HG03575 (cell line): Measurements from ENCODE around the gene BMP8B.
"Not testable (repeated sequence)": the region's sequence is repeated elsewhere in the genome, so short reads cannot be mapped to it uniquely, and the experiment has no call there.

Experiments used
- ATAC-seq: cut with Tn5 transposase; IDR thresholded peaks from one replicate; pipeline ENCODE4 v1.9.1; 2021; ENCODE audit not compliant: unreplicated experiment, insufficient number of reproducible peaks, low FRiP score; ENCODE audit errors: extremely low read depth

Gene BMP8B

DNA sequence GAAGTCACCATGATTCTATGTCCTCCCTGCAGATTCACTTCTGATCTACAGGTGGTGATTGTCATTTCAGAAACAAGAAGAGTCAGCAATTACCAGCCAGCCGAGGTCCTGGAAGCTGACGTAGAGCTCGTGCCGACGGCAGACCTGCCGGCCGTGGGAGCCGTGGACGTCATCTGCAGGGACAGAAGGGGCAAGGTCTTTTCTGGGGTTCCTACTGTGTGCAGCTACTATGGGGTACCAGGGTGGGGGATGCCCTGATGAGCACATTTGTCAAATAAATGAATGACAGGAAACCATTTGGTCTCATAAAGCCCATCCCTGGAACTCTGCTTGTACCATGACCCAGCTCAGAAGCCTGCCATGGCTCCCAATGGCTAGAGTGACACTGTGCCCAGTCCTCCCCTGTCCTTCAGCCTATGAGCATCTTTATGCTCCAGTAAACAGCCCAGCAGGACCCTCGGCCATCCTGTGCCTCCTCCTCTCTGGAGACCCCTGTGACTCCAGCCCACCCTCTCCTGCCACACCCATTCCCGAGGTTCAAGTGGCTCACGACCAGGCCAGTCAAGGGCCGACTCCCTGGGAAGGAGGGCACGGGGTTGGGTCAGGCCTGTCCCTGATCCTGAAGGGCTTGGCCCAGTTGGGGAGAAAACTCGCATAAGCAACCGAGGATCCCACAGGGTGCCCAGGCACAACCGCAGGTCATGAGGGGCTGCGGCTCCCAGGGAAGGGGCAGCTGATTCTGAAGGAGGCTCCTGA is 24.9 kb downstream of the BMP8B start:
- not testable (repeated sequence) for ATAC-seq

DNA sequence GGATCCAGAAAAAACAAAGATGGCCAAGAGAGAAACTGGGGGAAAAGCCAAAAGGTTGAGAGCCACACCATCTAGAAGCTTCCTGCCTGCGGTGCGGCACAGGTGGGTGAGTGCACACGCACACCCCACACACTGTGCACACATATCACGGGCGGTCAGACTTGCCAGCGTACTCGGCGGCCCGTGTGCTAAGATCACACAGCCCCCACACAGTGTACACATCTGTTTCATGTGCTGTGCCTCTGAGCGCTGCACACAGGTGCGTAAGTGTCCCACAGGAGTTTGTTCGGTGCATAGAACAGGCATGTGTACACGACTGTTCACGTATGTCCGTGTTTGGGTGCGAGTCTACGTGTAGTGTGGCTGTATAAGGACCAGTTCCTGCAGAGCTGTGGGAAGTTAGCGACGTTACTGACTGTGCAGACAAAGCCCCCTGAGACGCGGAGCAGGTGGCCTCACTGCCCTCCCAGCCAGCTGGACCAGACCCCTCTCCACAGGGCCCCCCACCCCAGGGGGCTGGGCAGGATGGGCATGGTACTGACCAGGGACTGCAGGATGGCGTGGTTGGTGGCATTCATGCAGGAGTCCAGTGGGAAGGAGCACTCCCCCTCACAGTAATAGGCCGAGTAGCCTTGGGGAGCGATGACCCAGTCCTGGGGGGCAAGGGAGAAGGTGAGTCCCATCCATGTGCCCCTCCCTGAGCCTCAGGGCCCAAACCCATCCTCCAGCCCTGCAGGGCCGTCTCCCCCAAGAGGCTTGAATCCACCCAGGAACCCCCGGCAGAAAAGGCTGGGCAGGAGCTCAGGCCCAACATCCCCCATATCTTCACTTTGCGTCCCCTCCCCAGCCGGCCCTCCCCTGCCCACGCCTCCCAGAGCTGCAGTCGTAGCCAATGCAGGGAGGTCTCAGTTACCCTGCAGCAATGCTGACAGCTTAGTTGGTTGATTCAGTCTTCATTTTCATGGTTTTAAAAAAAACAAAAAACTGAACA is 25.8 kb downstream of the BMP8B start:
- ATAC-seq = no peak

DNA sequence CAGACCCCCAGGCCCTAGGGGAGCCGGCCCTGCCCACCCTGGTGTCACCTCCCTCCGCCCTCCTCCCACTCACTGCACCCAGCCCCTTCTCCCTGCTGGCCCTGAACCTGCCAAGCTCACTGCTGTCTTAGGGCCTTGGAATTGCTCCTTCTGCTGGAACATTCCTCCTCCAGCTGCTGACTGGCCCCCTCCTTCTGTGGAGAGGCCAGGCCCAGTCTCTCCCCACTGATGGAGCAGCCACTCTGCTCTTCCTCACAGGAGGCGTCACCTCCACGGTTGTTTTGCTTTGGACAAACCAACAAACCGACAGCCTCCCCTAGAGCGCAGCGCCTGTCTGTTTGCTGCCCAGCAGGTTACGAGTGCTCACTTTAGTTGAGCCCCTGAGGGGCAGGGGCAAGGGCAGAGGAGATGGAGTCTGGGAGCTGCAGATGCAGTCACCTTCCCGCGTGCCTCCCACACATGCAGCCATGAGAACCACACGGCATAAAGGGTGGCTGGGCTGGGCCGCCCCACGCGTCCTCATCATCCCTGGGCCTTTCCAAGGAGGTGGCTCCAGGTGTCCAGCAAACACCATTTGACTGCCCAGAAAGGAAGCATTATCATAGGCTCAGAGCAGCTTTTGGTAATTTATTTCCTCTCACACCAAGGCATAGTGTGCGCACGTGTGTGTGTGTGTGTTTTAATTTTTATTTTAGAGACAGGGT is 27.0 kb downstream of the BMP8B start:
- no peak for ATAC-seq

DNA sequence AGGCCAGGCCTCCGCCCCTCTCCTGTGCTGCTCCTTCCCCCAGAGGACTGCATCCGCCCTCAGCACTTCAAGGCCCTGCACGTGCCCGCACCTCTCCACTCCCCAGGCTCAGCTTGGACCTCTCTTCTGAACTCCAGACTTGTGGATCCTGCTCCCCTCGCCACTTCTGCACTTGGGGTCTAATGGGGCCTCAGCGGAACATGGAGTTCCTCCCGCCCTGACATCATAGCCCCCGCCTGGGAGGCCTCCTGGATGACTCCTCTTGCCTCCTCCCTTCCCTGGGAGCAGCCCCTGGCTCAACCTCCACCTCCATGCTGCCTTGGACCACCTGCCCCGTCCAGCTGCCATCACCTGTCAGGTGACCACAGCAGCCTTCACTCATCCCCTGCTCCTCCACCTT is 27.6 kb downstream of the BMP8B start:
- no peak for ATAC-seq

DNA sequence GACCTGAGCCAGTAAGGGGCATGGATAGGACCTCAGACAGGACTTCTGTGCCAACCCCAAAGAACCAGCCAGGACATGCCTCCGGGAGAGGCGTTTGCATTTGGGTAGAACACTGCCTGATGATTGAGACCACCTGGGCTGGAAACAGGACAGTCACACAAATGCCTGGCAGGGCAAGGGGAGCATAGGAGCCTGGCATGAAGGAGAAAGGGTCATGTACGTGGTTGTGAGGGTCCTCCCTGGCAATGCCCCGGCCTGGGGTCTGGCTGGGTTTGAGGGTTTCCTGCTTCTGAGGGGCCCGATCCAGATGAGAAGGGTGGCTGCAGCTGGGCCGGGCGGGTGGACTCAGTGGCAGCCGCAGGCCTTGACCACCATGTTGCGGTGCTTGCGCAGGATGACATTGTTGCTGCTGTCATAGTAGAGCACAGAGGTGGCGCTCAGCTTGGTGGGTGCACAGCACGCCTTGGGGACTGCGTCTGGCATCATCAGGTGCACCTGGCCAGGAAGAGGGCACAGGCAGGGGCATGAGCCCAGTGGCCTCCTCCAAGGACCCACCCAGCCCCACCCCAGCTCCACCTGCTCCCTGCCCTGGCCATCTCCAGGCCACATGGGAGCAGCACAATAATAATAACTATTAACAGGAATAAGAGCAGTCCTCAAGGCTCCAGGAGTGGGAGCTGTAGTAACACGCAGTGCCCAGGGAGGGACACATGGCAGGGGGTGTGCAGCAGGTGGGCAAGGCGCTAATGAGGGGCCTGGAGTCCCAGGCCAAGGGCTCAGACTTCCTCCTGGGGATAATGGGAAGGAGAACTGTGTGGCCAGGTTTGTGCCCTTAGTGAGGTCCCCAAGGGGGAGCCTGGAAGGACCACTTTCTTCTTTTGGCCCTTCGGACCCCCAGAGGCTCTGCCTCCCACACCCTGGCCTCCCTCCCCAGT is 28.3 kb downstream of the BMP8B start:
- ATAC-seq = no peak

DNA sequence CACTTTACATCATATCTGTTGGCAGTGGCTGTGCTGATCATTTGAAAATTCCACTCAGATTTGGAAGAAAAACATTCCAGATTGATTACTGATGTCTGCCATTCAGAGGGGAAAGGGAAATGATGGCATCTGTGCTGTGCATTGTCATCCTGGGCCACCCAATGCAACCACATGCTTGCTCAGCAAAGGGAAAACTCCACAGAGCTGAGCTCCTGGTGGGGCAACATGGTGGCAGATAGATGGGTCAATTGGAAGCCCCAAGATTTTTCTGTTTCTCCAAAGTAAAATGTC is 29.3 kb downstream of the BMP8B start:
- no peak for ATAC-seq

DNA sequence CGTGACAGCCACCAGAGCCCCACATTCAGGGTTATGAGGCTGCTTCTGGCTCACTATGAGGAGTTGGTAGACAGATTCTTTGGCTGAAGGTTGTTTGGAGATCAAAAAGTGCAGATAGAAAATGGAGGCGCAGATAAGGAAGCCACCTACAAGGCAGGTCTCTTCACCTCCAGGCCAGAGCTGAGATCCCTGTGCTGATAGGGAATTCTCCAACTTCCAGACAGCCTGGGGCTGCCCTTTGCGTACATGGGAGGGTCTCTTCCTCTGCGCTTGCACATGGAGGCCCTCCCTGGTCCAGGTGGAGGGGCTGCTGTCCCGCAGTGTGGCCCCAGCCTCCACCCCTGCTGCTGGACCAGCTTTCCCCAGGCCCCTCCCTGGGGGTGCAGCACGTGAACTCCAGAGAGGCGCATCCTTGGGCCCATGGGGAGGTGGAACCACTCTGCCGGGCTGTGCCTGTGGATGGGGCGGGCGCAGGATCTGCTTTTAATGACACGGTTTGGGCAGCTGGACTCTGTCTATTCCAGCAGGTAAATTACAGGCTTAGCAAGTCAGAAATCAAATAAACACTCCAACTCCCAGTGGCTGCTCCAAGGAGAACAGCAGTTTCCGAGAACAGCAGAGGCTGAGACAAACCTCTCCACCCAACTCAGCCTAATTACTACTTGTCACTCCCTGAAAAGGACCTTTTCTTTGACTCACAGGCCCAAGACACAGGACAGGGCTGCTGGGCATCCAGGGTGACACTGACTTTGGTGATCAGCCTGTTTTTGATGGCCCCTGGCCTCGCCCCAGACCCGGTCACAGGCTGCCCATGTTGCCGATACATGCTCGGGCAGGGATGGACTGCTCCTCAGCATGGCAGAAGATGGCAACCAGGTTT is 29.9 kb downstream of the BMP8B start:
- ATAC-seq = no peak

DNA sequence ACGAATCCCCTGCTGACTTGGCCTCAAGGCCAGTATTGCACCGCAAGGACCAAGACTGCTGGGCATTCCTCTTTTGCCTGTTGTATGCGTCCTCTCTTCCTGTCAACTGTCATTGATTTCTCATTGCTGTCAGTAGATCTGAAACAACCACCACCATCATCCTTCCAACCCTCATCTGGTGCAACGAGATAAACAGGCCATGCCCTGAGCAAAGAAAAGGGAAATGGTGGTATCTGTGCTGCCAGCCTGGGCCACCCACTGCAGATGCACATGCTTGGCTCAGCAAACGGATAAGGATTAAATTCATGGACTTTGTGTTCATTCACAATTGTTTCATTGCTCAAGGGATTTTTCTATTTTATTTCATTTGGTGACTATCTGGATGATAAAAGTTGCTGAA is 31.2 kb downstream of the BMP8B start:
- no peak for ATAC-seq

DNA sequence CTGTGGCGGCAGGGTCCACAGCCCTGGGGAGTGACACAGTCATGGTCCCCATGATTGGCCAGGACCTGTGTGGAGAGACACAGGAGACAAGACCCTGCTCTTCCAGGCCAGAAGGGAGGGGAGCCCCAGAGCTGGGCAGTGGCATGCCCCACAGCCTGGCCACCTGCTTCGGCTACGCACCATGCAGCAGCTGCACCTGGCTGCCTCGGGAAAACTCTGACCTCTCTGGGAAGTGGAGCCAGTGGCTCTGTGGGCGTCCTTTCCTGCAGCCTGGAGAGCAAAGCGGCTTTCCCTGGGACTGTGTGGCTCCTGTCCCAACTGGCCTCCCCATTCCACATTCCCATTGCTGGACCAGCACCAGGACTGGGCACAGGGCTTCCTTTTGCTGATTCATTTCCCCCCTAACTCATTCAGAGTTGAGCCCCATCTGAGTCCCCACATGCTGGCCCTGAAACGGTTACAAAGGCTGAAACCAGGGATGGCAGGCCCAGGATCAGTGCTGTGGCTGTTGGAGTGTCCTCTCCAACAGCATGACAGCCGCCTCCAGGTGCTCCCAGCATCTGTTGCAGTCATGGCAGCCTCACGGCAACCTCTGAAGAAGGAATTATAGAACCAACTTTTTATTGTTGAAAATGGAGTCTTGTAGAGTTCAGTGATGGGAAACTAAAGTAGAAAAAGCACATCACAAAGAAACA is 32.6 kb downstream of the BMP8B start:
- ATAC-seq = no peak

DNA sequence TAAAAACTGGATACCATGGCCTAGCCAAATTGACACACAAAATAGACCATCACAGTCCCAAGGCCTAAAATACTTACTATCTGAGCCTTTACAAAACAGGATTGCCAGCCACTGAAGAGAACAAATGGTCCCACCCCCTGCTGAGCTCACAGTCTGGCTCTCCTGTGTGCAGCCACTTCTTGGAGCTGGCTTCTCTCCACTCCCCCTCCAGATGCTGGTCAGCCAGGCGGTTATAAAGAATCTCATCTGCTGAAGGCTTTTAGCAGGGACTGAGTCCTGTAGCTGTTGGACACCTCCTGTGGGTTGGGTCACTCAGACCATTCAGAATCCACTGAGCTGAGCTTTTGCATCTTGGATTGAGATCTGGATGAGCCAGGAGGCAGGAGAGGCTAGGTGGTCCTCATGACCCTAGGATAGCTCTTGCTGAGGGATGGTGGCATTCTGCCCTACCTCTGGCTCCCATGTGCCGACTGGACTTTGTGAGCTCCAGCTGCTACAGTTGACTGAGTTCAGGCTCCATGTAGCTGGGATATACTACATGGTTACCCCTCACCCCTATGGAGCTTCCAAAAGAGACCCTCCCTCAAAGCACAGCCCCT is 33.7 kb downstream of the BMP8B start:
- no peak for ATAC-seq

DNA sequence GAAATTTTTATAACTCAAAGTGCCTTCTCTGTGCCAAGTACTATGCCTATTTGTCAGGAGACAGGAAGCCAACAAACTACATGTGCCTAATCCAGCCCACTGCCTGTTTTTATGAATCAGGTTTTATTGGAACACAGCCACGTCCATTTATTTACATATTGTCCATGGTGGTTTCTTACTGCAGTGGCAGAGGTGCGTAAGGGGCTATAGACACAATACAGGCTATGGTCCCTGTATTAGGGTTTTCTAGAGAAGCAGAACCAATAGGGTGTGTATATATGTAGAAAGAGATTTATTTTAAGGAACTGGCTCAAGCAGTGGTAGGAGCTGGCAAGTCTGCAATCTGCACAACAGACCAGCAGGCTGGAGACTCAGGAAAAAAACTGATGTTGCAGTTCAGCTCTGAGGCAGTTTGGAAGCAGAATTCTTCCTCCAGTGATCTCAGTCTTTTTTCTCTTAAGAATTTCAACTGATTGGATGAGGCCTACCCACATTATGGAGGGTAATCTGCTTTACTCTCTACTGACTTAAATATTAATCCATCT is 34.6 kb downstream of the BMP8B start:
- no peak for ATAC-seq

DNA sequence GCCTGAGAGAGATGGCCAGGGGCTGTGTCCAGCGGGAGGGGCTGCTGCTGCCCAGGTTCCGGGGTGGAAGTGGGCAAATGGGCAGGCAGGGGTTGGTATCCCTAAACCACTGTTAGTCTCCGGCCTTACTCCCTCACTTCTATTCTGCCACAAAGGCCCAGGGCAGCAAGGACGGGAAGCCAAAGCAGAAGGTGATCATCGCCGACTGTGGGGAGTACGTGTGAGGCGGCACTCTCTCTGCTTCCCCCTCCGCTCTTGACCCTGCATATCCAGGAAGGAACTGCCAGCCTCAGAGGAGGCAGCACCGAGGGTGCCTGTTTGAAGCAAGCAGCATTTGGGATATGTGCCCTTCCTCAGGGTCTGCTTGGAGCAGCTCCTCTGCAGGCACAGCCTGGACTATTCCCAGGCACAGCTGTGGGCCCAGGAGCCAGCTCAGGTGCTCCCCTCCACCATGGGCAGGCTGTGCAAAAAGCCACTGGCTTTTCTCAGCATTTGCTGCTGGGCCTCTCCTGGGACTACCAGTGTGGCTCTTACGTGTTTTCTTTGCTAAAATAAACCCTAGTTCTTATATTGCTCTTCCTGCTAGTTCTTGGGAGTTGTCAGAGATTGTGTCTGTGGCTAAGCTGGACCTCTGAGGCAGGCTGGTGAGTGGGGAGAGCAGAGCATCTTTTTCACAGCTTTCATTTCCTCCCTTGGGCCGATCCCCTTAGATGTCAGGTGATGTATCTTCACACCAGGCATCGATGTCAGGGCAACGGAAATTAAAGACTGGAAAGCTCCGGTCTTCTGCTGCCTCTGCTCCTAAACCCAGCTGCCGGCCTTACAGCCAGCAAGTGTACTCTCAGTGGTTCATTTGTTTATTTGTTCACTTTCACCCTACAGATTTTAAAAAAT is 35.3 kb downstream of the BMP8B start:
- ATAC-seq = no peak

DNA sequence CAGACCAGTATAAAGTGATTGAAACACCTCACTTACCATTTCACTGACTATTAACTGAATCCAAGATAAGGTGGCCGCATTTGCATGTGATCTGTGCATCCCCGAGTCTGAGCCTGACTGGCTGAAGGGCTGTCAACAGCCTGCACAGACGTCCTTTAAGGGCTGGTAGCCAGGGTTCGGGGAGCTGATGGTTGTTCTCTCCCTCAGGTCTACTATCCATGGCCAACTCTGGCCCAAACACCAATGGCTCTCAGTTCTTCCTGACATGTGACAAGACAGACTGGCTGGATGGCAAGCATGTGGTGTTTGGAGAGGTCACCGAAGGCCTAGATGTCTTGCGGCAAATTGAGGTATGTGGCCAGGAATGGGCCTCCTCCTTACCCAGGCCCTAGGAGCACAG is 36.0 kb downstream of the BMP8B start:
- no peak for ATAC-seq

DNA sequence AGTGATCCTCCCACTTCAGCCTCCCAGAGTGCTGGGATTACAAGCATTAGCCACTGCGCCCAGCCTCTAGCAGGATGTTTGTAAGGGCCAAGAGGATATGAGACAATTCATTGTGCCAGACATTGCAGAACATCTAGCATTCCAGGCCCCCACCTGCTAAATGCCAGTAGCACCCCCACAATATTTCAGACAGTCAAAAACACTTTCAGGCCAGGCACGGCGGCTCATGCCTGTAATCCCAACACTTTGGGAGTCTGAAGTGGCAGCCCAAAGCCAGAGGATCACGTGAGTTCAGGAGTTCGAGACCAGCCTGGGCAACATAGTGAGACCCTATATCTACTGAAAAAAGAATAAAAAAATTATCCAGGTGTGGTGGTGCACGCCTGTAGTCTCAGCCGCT is 37.1 kb downstream of the BMP8B start:
- no peak for ATAC-seq

DNA sequence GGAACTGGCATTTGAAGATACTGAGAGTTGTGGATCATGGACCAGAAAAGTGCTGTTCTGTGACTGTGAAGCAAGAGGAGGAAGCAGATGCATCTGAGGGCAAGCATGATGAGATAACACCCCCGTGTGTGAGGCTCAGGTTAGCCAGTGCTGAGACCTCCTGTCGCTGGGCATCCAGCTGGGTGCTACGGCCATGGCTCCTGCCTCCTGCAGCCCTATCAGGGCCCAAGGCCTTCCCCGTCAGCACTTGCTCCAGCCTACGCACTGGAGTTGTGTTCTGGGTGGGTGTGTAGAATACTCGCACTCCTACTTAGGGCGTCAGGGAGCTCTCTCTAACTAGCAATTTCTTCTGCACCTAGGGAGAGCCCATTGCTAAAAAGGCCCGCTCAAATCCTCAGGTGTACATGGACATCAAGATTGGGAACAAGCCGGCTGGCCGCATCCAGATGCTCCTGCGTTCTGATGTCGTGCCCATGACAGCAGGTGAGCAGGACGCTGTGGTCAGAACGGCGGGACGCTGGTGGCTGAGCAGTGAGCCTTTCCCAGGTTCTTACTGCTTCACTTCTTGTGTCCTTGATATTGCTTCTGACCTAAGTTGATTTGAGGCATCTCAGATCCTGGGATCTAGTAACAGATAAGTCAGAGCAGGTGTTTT is 43.5 kb downstream of the BMP8B start:
- ATAC-seq = no peak
